HCT116 (cell line): Measurements from ENCODE around the gene CERS6.

Source experiments
- CEBPB ChIP-seq: IDR thresholded peaks from 2 replicates; pipeline ENCODE4 v1.6.1; 2012; ENCODE audit warnings: low read depth
- CTCF ChIP-seq, 3 experiments: fragments of 200-600 bp in 1 of 3; sonication (generic) in 1 of 3; IDR thresholded peaks in 2 of 3; conservative IDR thresholded peaks in 1 of 3; 2 replicates each; pipeline ENCODE4 v1.5.1; 2012 to 2017; ENCODE audit warnings: low read depth in 2 of 3, low read length in 2 of 3, antibody characterized with exemption in 1 of 3, borderline replicate concordance in 1 of 3, control low read depth in 1 of 3, mild to moderate bottlenecking in 1 of 3, mixed read lengths in 1 of 3, mixed run types in 1 of 3, moderate library complexity in 1 of 3; ENCODE audit not compliant: insufficient read depth in 1 of 3
- EZH2 ChIP-seq: fragments of 200-600 bp; sonication (generic); IDR thresholded peaks from 2 replicates; pipeline ENCODE4 v1.6.1; 2017; ENCODE audit warnings: antibody characterized with exemption, mixed run types
- FOSL1 ChIP-seq: IDR thresholded peaks from 2 replicates; pipeline ENCODE4 v1.6.1; 2012; ENCODE audit warnings: low read depth
- JUND ChIP-seq: IDR thresholded peaks from 2 replicates; pipeline ENCODE4 v1.6.1; 2012
- POLR2A ChIP-seq: IDR thresholded peaks from 2 replicates; pipeline ENCODE4 v1.7.0; 2011; ENCODE audit warnings: borderline replicate concordance; ENCODE audit not compliant: insufficient read depth, insufficient read length; ENCODE audit errors: extremely low read depth
- POLR2AphosphoS5 ChIP-seq: IDR thresholded peaks from 2 replicates; pipeline ENCODE4 v1.6.1; 2011; ENCODE audit warnings: mild to moderate bottlenecking, low read depth, low read length, moderate library complexity
- RAD21 ChIP-seq: IDR thresholded peaks from 2 replicates; pipeline ENCODE4 v1.6.1; 2012; ENCODE audit warnings: low read depth, mild to moderate bottlenecking
- REST ChIP-seq: IDR thresholded peaks from 2 replicates; pipeline ENCODE4 v1.6.1; 2012; ENCODE audit warnings: low read depth
- SRF ChIP-seq: IDR thresholded peaks from 2 replicates; pipeline ENCODE4 v1.6.1; 2012; ENCODE audit warnings: low read depth
- ZBTB33 ChIP-seq: IDR thresholded peaks from 2 replicates; pipeline ENCODE4 v1.6.1; 2011; ENCODE audit warnings: mild to moderate bottlenecking, low read length, moderate library complexity; ENCODE audit not compliant: insufficient replicate concordance; ENCODE audit errors: extremely low read depth
- ZFX ChIP-seq: fragments of 450-650 bp; IDR thresholded peaks from 2 replicates; pipeline ENCODE4 v1.6.1; 2017

GRCh38 chr2:168466190-168466737 lies 10.2 kb downstream of the CERS6 start:
- TF ChIP-seq REST (no peak), SRF (no peak), CTCF (IDR thresholded peaks at IDR 0.05 in 2 of 3, conservative IDR thresholded peaks at IDR 0.05 in 1 of 3; ENCODE audit: borderline replicate concordance in 1 of 3, insufficient read depth in 1 of 3, low read depth in 2 of 3, low read length in 2 of 3) (no peak), CEBPB (no peak), POLR2A (no peak), RAD21 (no peak), ZFX (no peak), JUND (no peak), EZH2 (no peak), FOSL1 (no peak), ZBTB33 (no peak), POLR2AphosphoS5 (no peak)
